Mammary epithelial cell (primary cell): ENCODE data around the gene CELF4.

Experiments
- CTCF ChIP-seq, 2 donors: IDR thresholded peaks in 1 of 2; conservative IDR thresholded peaks in 1 of 2; 2 replicates each; pipeline ENCODE4 v1.5.1; 2011 to 2012; ENCODE audit warnings: inconsistent platforms in 2 of 2, low read length in 2 of 2, mild to moderate bottlenecking in 2 of 2, control low read depth in 1 of 2, low read depth in 1 of 2; ENCODE audit not compliant: insufficient read depth in 1 of 2; ENCODE audit errors: extremely low read depth in 1 of 2
- EZH2 ChIP-seq: IDR thresholded peaks from 2 replicates; pipeline ENCODE4 v1.6.1; 2012; ENCODE audit warnings: low read length, inconsistent platforms, borderline replicate concordance

GRCh38 chr18:37551249-37551648 is 14.3 kb downstream of the CELF4 start:
- TF ChIP-seq CTCF (conservative IDR thresholded peaks at IDR 0.05 in 1 of 2, IDR thresholded peaks at IDR 0.05 in 1 of 2; ENCODE audit: extremely low read depth in 1 of 2, insufficient read depth in 1 of 2, low read depth in 1 of 2, low read length in 2 of 2) (no peak), EZH2 (no peak)
